Keratinocyte (primary cell): ENCODE data around the gene ZNF512B.
A peak's percentile ranks its signal among the peaks of the same experiment; 100 is the strongest.

Source experiments
- EZH2 ChIP-seq: IDR thresholded peaks from one replicate; pipeline ENCODE4 v1.6.1; 2012; ENCODE audit warnings: inconsistent platforms, mild to moderate bottlenecking, low read length, moderate library complexity
- TF ChIP-seq, protein P1 (sequence below), 3 experiments: IDR thresholded peaks in 1 of 3; conservative IDR thresholded peaks in 1 of 3; optimal IDR thresholded peaks in 1 of 3; 2 replicates in 2 of 3; 3 replicates in 1 of 3; pipeline versions ENCODE3 to v1.5.1; 2011; ENCODE audit warnings: low read length in 3 of 3, mild to moderate bottlenecking in 3 of 3, moderate library complexity in 2 of 3, control low read depth in 1 of 3, inconsistent platforms in 1 of 3; ENCODE audit not compliant: insufficient read depth in 2 of 3; ENCODE audit errors: extremely low read depth in 1 of 3

DNA sequence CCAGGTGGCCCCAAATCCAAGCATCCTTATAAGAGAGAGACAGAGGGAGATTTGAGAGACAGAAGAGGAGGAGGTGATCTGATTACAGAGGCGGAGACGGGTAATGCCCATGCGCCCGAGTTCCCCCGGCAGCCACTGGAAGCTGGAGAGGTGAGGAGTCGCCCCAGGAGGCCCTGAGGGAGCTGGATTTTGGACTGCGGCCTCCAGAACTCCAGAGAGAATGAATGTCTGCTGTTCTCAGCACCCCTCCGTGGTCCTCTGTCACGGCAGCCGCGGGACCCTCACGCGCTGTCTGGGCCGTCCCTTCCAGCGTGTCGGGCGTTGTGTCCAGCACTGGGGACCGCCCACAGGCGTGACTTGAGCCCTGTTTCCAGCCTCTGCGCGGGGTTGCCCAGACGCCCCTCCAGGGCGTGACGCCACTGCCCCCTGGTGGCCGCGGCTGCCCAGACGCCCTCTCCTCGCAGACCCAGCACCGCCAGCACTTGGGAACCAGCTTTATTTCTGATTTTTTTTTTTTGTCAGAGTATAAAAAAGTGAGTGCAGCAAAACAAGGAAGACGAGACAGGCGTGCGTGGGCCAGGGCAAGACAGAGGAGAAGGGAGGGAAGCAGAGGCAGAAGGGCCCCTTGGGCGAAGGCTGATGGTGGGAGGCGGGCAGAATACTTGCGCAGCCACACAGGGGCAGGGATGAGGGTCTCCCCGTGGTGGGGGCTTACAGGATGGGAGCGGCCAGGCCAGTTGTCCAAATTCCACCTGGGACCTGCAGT lies 4.1 kb upstream of the ZNF512B start:
- TF ChIP-seq, protein P1, sequence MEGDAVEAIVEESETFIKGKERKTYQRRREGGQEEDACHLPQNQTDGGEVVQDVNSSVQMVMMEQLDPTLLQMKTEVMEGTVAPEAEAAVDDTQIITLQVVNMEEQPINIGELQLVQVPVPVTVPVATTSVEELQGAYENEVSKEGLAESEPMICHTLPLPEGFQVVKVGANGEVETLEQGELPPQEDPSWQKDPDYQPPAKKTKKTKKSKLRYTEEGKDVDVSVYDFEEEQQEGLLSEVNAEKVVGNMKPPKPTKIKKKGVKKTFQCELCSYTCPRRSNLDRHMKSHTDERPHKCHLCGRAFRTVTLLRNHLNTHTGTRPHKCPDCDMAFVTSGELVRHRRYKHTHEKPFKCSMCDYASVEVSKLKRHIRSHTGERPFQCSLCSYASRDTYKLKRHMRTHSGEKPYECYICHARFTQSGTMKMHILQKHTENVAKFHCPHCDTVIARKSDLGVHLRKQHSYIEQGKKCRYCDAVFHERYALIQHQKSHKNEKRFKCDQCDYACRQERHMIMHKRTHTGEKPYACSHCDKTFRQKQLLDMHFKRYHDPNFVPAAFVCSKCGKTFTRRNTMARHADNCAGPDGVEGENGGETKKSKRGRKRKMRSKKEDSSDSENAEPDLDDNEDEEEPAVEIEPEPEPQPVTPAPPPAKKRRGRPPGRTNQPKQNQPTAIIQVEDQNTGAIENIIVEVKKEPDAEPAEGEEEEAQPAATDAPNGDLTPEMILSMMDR (optimal IDR thresholded peaks at IDR 0.05 in 1 of 3, IDR thresholded peaks at IDR 0.05 in 1 of 3, conservative IDR thresholded peaks at IDR 0.05 in 1 of 3; ENCODE audit: extremely low read depth in 1 of 3, insufficient read depth in 2 of 3, low read length in 3 of 3) = peak; percentile 85 to 97 (median 92)
- no peak for TF ChIP-seq EZH2
